GM12874 (cell line): ENCODE measurements around the gene FAM3B.

Experiments used
- CTCF ChIP-seq: IDR thresholded peaks from 2 replicates; pipeline ENCODE4 v1.5.1; 2011; ENCODE audit warnings: low read depth, mild to moderate bottlenecking, control low read depth, low read length, moderate library complexity; ENCODE audit not compliant: insufficient read depth

The FAM3B gene

GRCh38 chr21:41316200-41317062 lies at the start of gene FAM3B:
FAM3B (plus strand) TSS chr21:41316801; CDS start chr21:41316880, 79 bp downstream.
- TF ChIP-seq CTCF = no peak

- no peak for TF ChIP-seq CTCF
These were observed 49.3 kb upstream of the FAM3B start for GRCh38 chr21:41267346-41267745.

- TF ChIP-seq CTCF = no peak
These were observed 47.1 kb upstream of the FAM3B start for GRCh38 chr21:41269535-41269934.

- no peak for TF ChIP-seq CTCF
These were observed 39.4 kb upstream of the FAM3B start for GRCh38 chr21:41277196-41277595.

GRCh38 chr21:41277846-41278245 lies 38.8 kb upstream of the FAM3B start:
- no peak for TF ChIP-seq CTCF

- no peak for TF ChIP-seq CTCF
These were observed 36.3 kb upstream of the FAM3B start for GRCh38 chr21:41280115-41280919.

GRCh38 chr21:41282412-41282811 lies 34.2 kb upstream of the FAM3B start:
- TF ChIP-seq CTCF = no peak
